Heart left ventricle (tissue), 16 donors: Measurements from ENCODE around the gene ADAM22. TPM values are rescaled to one million over a fixed set of nuclear protein-coding genes. Genes with fewer than 3 reads are reported as not detected.
"Not testable (repeated sequence)": the region's sequence is repeated elsewhere in the genome, so short reads cannot be mapped to it uniquely, and the experiment has no call there.

Source experiments
- ATAC-seq, 4 donors: fragments of 200-7000 bp; cut with Tn5 transposase; one replicate each; pipeline ENCODE4 v1.9.1; 2020 to 2022; ENCODE audit warnings: moderate library complexity in 4 of 4, mild to moderate bottlenecking in 3 of 4, moderate number of reproducible peaks in 1 of 4
- DNase-seq, 5 donors: peaks; one replicate each; pipeline ENCODE4 v3.0.0-alpha.2; 2020
- H3K27ac ChIP-seq, 12 donors: fragments of 200-600 bp; sonication (generic) in 4 of 12; one replicate each; pipeline versions ENCODE4 v1.5.0 to v1.8.0; 2016 to 2022; ENCODE audit warnings: mild to moderate bottlenecking in 2 of 12
- H3K27me3 ChIP-seq, 9 donors: fragments of 200-600 bp; sonication (generic) in 2 of 9; one replicate each; pipeline versions ENCODE4 v1.5.1 to v1.8.0; 2016 to 2022; ENCODE audit warnings: mild to moderate bottlenecking in 3 of 9
- H3K36me3 ChIP-seq, 9 donors: fragments of 200-600 bp; sonication (generic) in 2 of 9; one replicate each; pipeline versions ENCODE4 v1.5.0 to v1.8.0; 2018 to 2022; ENCODE audit warnings: mild to moderate bottlenecking in 2 of 9
- H3K4me1 ChIP-seq, 12 donors: fragments of 200-600 bp; sonication (generic) in 4 of 12; one replicate each; pipeline versions ENCODE4 v1.5.0 to v1.8.0; 2016 to 2022; ENCODE audit warnings: mild to moderate bottlenecking in 3 of 12
- H3K4me3 ChIP-seq, 12 donors: fragments of 200-600 bp; sonication (generic) in 4 of 12; one replicate each; pipeline versions ENCODE4 v1.5.0 to v1.8.0; 2017 to 2022; ENCODE audit warnings: mild to moderate bottlenecking in 9 of 12, moderate library complexity in 4 of 12
- H3K9me3 ChIP-seq, 12 donors: fragments of 200-600 bp; sonication (generic) in 4 of 12; one replicate each; pipeline versions ENCODE4 v1.5.0 to v1.8.0; 2016 to 2022; ENCODE audit warnings: mild to moderate bottlenecking in 1 of 12
- CTCF ChIP-seq, 12 donors: fragments of 200-600 bp; sonication (generic) in 4 of 12; IDR thresholded peaks; one replicate each; pipeline versions ENCODE4 v1.5.0 to v1.8.0; 2018 to 2022; ENCODE audit warnings: antibody characterized with exemption in 12 of 12, mild to moderate bottlenecking in 5 of 12
- POLR2A ChIP-seq, 2 donors: fragments of 450-650 bp; IDR thresholded peaks; one replicate each; pipeline ENCODE4 v1.6.1; 2017; ENCODE audit warnings: antibody characterized with exemption in 2 of 2, mild to moderate bottlenecking in 2 of 2, moderate library complexity in 2 of 2
- WGBS, 4 donors: extraction: QIAGEN DNeasy Blood & Tissue Kit in 2 of 4; methylation state at CpG; one replicate each; pipeline versions ENCODE4 v1.1.5 to v1.1.7; 2013 to 2018; 5-methylcytosine and 5-hydroxymethylcytosine counted together
- intact Hi-C, 10 donors: fragments of 100-400 bp; cut with DNase I; formaldehyde crosslinking; loops; one replicate each; pipeline versions ENCODE4 v1.11.1 to v1.14.2; 2022
- polyA plus RNA-seq, 2 donors: library from polyadenylated mRNA; stranded (reverse); fragments of 200-250 nt; gene quantifications; one replicate each; pipeline ENCODE4 v1.2.3, GENCODE V29; 2013
- total RNA-seq, 9 donors: library from RNA; depleted of rRNA in 2 of 9; stranded (reverse); fragments of >200 nt in 2 of 9; fragmentation: NEBNext Ultra II Directional in 3 of 9; extraction: Animal tissue kit (Norgen Biotek cat#: 25700) in 3 of 9; gene quantifications; one replicate each; pipeline versions ENCODE4 v1.1.0 to v1.2.4, GENCODE V29; 2016 to 2023
- donor health status: ischemic (EF 13 %, LVEDD 7.1; RV severe dilation, severe dysfunction).
- donor health status: healthy with polysubstance abuse.
- donor health status: DM: no; HTN: yes; CAD: no.
- donor health status: DM: no; HTN: no; CAD: no.
- donor health status: ischemic (EF 25% LVEDD 6.9; RV normal size, moderate dysfunction).
- donor health status: ischemic (EF 25% LVEDD 5.7; RV mildly dilated, moderate dysfunction).
- donor health status: healthy.
- donor health status: DM: yes; HTN: yes; CAD: no.
- donor health status: ischemic (EF 35%, LVEDD 5.7; RV mildly dilated, moderate dysfunction).
- donor health status: nonischemic (EF 11% LVEDD 7.7; RV severe dilation, severe dysfunction).
- donor health status: DM: yes; HTN: yes; CAD: no.
- donor health status: PGD.
- donor health status: ischemic (EF 29% LVEDD 5.4; RV normal size, mild dysfunction).
- donor health status: nonischemic (EF 23%, LVEDD 6.1; RV moderate dilation, normal function).

ADAM22 gene
- total and polyA plus RNA-seq, 11 donors = 0.27 to 3.4 (median 1.1) TPM

DNA sequence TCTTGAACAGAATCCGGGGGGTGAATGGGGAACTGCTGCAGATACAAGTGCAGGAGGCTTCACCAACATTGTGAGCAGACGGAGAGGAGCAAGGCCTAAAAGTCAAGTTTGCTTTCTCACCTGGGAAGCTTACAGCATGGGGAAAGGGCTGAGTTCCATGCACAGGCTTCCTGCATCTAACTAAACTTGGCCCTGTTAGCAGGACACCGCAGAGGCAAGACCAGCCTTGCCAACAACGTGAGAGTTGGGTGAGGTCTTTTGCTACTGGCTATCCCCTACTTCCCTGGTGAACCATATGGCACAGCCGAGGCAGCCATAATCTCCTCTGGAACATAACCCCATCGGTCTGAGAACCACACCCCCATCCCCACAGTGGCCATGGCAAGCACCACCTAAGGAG is 14.2 kb upstream of the ADAM22 start:
- H3K27ac ChIP-seq = no peak overlapping the region
- intact Hi-C loops = no loop called here
- no peak for ATAC-seq

GRCh38 chr7:87920578-87920977 is 13.5 kb upstream of the ADAM22 start:
- TF ChIP-seq POLR2A (IDR thresholded peaks at IDR 0.05) (no peak), CTCF (IDR thresholded peaks at IDR 0.05) (no peak)
- H3K27me3 ChIP-seq = peaks cover 0 to 2% (median 0%) of the 10 kb centered on the region in 9 donors
- H3K36me3 ChIP-seq = no peaks in the 10 kb centered on the region
- no peaks in the 10 kb centered on the region for H3K9me3 ChIP-seq
- DNase-seq = no peak
- WGBS, 4 donors = 56 to 71% (median 59%) methylated on average over 5 of the region's 5 CpGs
- ATAC-seq = no peak
- intact Hi-C loops = no loop called here
- no peaks in the 10 kb centered on the region for H3K4me1 ChIP-seq
- no peak overlapping the region for H3K4me3 ChIP-seq
- H3K27ac ChIP-seq = no peak overlapping the region

More for the DNA sequence above, 14.2 kb upstream of the ADAM22 start:
- no peak for DNase-seq
- Histone ChIP-seq H3K27me3 (peaks cover 0 to 2% (median 0%) of the 10 kb centered on the region in 9 donors), H3K9me3 (no peaks in the 10 kb centered on the region), H3K4me1 (no peaks in the 10 kb centered on the region), H3K4me3 (no peak overlapping the region), H3K36me3 (no peaks in the 10 kb centered on the region)
- WGBS, 4 donors = 83 to 92% (median 91%) methylated on average over 5 to 6 of the region's 6 CpGs
- TF ChIP-seq POLR2A (IDR thresholded peaks at IDR 0.05) (no peak), CTCF (IDR thresholded peaks at IDR 0.05) (no peak)

DNA sequence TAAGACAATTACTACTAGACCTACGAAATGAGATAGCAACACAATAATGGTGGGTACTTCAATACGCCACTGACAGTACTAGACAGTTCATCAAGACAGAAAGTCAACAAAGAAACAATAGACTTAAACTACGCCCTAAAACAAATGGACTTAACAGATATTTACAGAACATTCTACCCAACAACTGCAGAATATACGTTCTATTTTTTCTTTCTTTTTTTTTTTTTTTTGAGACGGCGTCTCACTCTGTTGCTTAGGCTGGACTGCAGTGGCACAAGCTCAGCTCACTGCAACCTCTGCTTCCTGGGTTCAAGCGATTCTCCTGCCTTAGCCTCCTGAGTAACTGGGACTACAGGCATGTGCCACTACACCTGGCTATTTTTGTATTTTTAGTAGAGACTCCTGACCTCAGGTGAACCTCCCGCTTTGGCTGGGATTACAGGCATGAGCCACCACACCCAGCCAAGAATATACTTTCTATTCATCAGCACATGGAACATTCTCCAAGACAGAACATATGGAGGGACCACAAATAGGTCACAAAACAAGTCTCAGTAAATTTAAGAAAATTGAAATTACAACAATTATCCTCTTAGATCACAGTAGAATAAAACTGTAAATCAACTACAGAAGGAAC is 11.2 kb upstream of the ADAM22 start:
- H3K4me3 ChIP-seq, H3K9me3 ChIP-seq, DNase-seq, H3K4me1 ChIP-seq, H3K27me3 ChIP-seq, ATAC-seq, H3K27ac ChIP-seq, H3K36me3 ChIP-seq, intact Hi-C loops: not testable (repeated sequence)
- 85 to 94% (median 90%) methylated on average over 8 of the region's 8 CpGs for WGBS, 4 donors

GRCh38 chr7:87926581-87927461 is 7.2 kb upstream of the ADAM22 start:
- H3K4me3 ChIP-seq = no peak overlapping the region
- no peaks in the 10 kb centered on the region for H3K9me3 ChIP-seq
- 45 to 57% (median 53%) methylated on average over 5 to 6 of the region's 6 CpGs for WGBS, 4 donors
- H3K4me1 ChIP-seq = no peaks in the 10 kb centered on the region
- no peak overlapping the region for H3K27ac ChIP-seq
- no peaks in the 10 kb centered on the region for H3K36me3 ChIP-seq
- DNase-seq (no peak), ATAC-seq (no peak)
- intact Hi-C loops = no loop called here
- peaks cover 0 to 2% (median 0%) of the 10 kb centered on the region in 9 donors for H3K27me3 ChIP-seq
- TF ChIP-seq CTCF (IDR thresholded peaks at IDR 0.05) = no peak
